Muscle layer of duodenum (tissue), 2 donors: ENCODE measurements around the gene PITPNM3.
A peak's percentile ranks its signal among the peaks of the same experiment; 100 is the strongest.

ENCODE experiments used
- H3K27ac ChIP-seq: one replicate; pipeline ENCODE4 v1.7.0; 2013; ENCODE audit warnings: mild to moderate bottlenecking, low read length
- H3K27me3 ChIP-seq: one replicate; pipeline ENCODE4 v1.7.0; 2013; ENCODE audit warnings: low read depth, mild to moderate bottlenecking, control low read depth, low read length
- H3K36me3 ChIP-seq, 2 donors: one replicate each; pipeline ENCODE4 v1.7.0; 2013; ENCODE audit warnings: low read length in 2 of 2, control low read depth in 1 of 2, mild to moderate bottlenecking in 1 of 2; ENCODE audit not compliant: insufficient read depth in 2 of 2, control insufficient read depth in 1 of 2
- H3K4me1 ChIP-seq, 2 donors: one replicate each; pipeline ENCODE4 v1.7.0; 2013; ENCODE audit warnings: low read length in 2 of 2, mild to moderate bottlenecking in 2 of 2, control low read depth in 1 of 2, moderate library complexity in 1 of 2; ENCODE audit not compliant: insufficient read depth in 2 of 2, control insufficient read depth in 1 of 2
- H3K4me3 ChIP-seq, 2 donors: one replicate each; pipeline ENCODE4 v1.7.0; 2013; ENCODE audit warnings: low read length in 2 of 2, low read depth in 1 of 2, mild to moderate bottlenecking in 1 of 2
- H3K9me3 ChIP-seq, 2 donors: one replicate each; pipeline ENCODE4 v1.7.0; 2013; ENCODE audit warnings: low read length in 2 of 2, control low read depth in 1 of 2, mild to moderate bottlenecking in 1 of 2; ENCODE audit not compliant: control insufficient read depth in 1 of 2
- donor health status: healthy.

PITPNM3 gene

GRCh38 chr17:6560496-6560895 lies 4.1 kb upstream of the PITPNM3 start:
- Histone ChIP-seq H3K27ac (no peak overlapping the region), H3K9me3 (no peaks in the 10 kb centered on the region), H3K27me3 (peaks cover 2% of the 10 kb centered on the region), H3K36me3 (no peaks in the 10 kb centered on the region), H3K4me3 (no peak overlapping the region), H3K4me1 (peaks cover 0 to 6% of the 10 kb centered on the region in 2 donors)

DNA sequence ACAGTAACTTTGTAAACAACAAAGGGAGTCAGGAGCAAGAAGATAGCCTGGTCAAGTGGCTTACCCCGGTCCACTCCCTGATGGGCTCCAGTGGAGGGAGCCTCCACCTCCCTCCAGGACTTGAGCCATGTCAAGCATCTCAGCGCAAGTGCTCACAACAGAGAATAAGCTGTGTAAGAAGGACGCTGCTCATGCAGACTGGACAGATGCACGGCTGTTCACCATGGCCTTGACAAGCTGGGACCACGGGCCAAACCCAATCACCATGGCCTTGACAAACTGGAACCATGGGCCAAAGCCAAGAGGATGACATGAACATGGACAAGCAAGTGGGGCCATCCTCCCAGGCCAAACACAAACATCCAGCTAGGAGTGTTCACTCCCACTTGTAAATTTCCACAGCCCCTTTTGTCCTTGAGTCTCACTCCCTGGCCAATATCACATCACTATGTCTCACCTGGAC lies 3.4 kb upstream of the PITPNM3 start:
- no peak overlapping the region for H3K4me3 ChIP-seq
- H3K27ac ChIP-seq: no peak overlapping the region
- no peaks in the 10 kb centered on the region for H3K9me3 ChIP-seq
- peaks cover 9% of the 10 kb centered on the region for H3K27me3 ChIP-seq
- H3K36me3 ChIP-seq: no peaks in the 10 kb centered on the region
- H3K4me1 ChIP-seq: peaks cover 5 to 8% of the 10 kb centered on the region in 2 donors

- no peaks in the 10 kb centered on the region for H3K36me3 ChIP-seq
- H3K27me3 ChIP-seq: peaks cover 12% of the 10 kb centered on the region
- no peak overlapping the region for H3K4me3 ChIP-seq
- peaks cover 5 to 8% of the 10 kb centered on the region in 2 donors for H3K4me1 ChIP-seq
- no peak overlapping the region for H3K27ac ChIP-seq
- H3K9me3 ChIP-seq: no peaks in the 10 kb centered on the region
Observed at GRCh38 chr17:6558932-6559752, 2.8 kb upstream of the PITPNM3 start.

DNA sequence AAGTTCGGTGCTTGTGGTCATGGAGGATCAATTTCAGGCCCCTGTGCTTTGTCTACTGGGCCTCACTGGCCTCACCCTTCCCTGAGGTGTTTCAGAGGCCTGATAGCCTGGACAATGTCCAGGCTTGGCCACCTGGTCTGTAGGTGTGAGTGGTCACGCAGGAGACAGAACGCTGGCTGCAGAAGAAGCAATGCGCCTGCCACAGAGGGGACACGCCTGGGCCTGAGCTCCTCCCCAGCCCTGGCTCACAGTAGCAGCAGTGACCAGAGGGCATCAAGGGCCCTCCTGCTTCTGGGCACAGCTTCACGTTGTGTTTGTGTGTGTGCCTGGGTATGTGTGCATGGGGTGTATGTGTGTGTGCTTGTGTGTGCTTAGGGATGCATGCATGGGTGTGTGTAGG lies 1.9 kb upstream of the PITPNM3 start:
- Histone ChIP-seq H3K27ac (no peak overlapping the region), H3K9me3 (no peaks in the 10 kb centered on the region), H3K36me3 (no peaks in the 10 kb centered on the region), H3K4me1 (peaks cover 5 to 8% of the 10 kb centered on the region in 2 donors), H3K27me3 (peaks cover 12% of the 10 kb centered on the region), H3K4me3 (no peak overlapping the region)

GRCh38 chr17:6557040-6557438 lies 684 bp upstream of the PITPNM3 start:
- Histone ChIP-seq H3K9me3 (no peaks in the 10 kb centered on the region), H3K4me3 (peak overlapping the region; percentile 11 to 42)

DNA sequence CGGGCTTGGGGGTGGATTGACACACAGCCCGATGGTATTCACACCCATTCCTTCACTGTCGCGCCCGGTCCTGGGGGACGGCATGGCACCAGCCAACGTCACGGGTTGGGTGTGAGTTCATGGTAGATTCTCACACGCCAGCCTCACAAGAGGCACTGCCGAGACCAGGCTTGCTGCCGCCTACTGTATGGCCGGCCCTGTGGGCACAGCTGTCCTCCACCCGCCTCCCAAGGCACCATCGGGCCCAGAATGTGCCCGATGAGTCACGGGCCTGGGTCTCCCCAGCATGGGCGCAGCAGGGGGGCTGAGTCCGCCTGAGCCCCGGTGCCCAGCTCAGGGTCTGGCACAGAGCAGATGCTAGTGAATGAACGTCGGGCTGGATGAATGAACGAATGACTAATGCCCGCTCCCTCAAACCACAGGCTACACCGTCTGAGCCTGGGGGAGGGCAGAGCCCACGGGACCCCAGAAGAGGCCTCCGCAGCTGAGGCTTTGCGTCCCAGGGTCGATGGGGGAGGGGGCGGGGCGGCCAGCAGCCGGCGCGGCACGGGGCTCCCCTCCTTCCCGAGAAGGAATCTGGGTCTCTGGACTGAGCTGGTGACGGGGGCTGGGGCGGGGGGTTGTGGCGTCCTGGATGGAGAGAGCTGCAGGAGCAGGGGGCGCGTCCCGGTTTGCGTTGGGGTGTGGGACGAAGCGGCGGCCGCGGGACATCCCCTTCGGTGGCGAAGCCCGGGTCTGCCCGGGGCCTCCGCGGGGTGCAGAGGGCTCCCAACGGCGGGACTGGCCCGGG lies 829 bp downstream of the PITPNM3 start:
- Histone ChIP-seq H3K36me3 (no peaks in the 10 kb centered on the region), H3K27ac (peak overlapping the region; percentile 6), H3K27me3 (peaks cover 12% of the 10 kb centered on the region), H3K9me3 (no peaks in the 10 kb centered on the region), H3K4me3 (peak overlapping the region; percentile 48 to 72), H3K4me1 (peaks cover 5 to 16% of the 10 kb centered on the region in 2 donors)

More at GRCh38 chr17:6557040-6557438, 684 bp upstream of the PITPNM3 start:
- H3K36me3 ChIP-seq: no peaks in the 10 kb centered on the region
- H3K4me1 ChIP-seq: peaks cover 5 to 12% of the 10 kb centered on the region in 2 donors
- peaks cover 12% of the 10 kb centered on the region for H3K27me3 ChIP-seq
- no peak overlapping the region for H3K27ac ChIP-seq

DNA sequence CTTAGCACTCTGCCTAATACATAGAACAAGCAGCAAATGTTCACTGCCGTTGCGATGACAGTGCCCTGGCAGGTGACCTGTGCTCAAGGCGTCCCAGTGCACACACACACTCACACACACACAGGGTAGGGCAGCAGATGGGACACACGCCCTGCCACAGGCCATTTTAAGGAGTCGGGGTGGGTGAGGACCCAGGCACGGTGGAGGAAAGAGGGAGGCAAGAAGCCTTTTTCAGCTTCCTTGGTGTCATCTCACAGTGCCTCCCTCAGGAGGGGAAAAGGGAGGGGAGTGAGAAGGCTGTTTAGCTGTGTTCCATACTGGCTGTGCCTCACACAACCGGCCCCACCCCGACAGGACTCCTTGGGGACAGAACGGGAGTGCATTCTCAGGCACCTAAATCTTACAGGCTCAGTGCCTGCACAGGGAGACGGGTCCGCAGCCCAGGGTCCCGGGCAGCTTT lies 1.5 kb downstream of the PITPNM3 start:
- Histone ChIP-seq H3K9me3 (no peaks in the 10 kb centered on the region), H3K4me1 (peaks cover 5 to 17% of the 10 kb centered on the region in 2 donors), H3K27me3 (peaks cover 12% of the 10 kb centered on the region), H3K36me3 (no peaks in the 10 kb centered on the region), H3K4me3 (peak overlapping the region; percentile 48 to 72), H3K27ac (peak overlapping the region; percentile 6)

DNA sequence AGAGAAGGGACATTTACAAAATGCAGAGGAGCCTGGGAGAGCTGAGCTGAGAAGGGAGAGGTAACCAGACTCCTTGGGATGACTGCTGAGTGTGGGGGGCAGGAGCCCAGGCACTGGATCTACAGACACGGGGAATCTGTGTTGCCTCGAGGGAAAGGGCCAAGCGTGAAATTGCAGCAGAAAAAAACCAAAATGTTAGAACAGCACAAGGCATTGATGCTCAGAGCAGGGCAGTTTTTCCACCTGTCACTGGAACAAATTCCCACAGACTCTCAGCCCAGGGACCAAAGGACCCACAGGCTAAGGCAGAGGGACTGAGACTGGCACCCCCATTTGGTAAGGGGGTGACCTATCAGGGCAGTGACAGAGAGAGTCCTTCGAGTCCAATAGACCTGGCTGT lies 2.0 kb downstream of the PITPNM3 start:
- Histone ChIP-seq H3K27me3 (peaks cover 12% of the 10 kb centered on the region), H3K27ac (no peak overlapping the region), H3K36me3 (no peaks in the 10 kb centered on the region), H3K9me3 (no peaks in the 10 kb centered on the region), H3K4me1 (peaks cover 5 to 23% of the 10 kb centered on the region in 2 donors), H3K4me3 (peak overlapping the region in 1 of 2 donors; percentile 72)

GRCh38 chr17:6551869-6552531 lies 4.4 kb downstream of the PITPNM3 start:
- no peaks in the 10 kb centered on the region for H3K36me3 ChIP-seq
- H3K27me3 ChIP-seq: peaks cover 12% of the 10 kb centered on the region
- no peak overlapping the region for H3K4me3 ChIP-seq
- H3K9me3 ChIP-seq: no peaks in the 10 kb centered on the region
- no peak overlapping the region for H3K27ac ChIP-seq
- peaks cover 11 to 34% of the 10 kb centered on the region in 2 donors for H3K4me1 ChIP-seq

GRCh38 chr17:6551356-6551755 lies 5.0 kb downstream of the PITPNM3 start:
- Histone ChIP-seq H3K9me3 (no peaks in the 10 kb centered on the region), H3K27me3 (peaks cover 12% of the 10 kb centered on the region), H3K4me1 (peaks cover 11 to 35% of the 10 kb centered on the region in 2 donors), H3K36me3 (no peaks in the 10 kb centered on the region), H3K4me3 (no peak overlapping the region), H3K27ac (no peak overlapping the region)
